Stimulated activated CD4-positive, alpha-beta T cell treated with anti-CD3 and anti-CD28 coated beads, TNF-alpha, amount 100 ng/mL, for 1 hour (primary cell): ENCODE results near the gene NRP2.

Source experiments
- DNase-seq, 3 donors: peaks; one replicate each; pipeline ENCODE4 v3.0.0-alpha.2; 2020; ENCODE audit warnings: low read depth in 3 of 3, low spot score in 1 of 3

The NRP2 gene

DNA sequence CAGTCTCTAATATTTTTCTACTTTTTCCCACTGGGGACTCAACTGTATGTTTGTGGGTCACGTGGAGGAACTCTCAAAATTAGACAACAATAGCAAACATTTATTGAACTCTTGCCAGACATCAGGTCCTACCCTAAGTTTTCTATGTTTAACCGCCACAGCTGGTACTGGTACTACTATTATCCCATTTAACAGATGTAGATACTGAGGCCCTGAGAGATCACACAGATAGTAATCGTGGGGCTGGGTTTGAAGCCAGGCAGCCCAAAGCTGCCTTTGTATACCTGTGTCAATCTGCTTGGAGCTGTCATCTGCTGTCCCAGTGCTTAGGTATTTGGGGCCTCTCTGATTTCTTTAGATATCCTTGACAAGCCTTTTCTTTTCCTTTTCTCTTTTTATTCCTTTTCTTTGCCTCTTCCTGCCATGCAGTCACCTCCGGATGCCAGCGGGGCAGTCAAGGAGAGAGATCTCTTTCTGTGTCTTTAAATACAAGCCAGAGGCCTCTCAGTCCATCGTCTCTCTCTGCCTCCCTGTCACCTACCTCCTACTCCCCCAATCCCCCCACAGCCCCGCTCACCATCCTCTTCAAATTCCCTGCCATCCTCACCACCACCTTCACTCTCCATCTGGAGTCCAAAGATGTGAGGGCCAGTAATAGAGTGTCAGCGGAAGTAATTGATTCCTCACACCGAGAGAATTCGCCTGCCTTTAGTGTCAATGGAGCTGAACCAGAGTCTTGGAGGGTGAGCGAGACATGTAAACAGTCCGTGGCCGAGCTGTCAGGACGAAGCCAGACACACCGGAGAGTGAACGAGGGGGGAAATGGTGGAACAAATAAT lies 23.4 kb downstream of the NRP2 start:
- no peak for DNase-seq

DNA sequence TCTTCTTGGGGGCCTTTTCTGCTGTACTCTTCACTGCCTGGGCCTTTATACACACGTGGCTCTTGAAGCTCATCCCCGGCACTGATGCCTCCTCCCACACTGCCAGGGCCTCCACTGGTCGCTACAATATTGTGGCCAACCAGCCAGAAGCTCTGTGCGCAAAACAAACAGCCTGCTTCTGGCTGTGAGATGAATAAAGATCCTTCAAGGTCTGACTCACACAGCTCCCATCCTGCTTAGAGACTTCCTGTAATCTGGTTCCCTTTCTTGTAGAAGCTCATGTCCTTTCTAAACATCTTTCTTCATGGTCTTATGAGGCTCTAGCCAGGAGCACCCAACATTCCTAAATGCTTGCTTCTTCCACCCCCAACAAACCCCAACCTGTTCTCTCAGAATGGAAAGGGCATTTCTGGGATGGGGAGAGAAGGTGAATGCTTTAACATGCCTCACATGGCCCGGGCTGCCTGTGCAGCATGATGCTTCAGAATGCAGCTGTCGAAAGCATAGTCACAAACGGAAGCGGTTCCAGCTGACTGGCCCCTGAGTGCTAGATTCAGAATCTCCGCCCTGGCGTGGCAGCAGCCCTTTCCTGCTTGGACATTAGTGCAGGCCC lies 24.6 kb downstream of the NRP2 start:
- DNase-seq: no peak

- DNase-seq: no peak
Observed at GRCh38 chr2:205708231-205708631, 25.9 kb downstream of the NRP2 start.

DNA sequence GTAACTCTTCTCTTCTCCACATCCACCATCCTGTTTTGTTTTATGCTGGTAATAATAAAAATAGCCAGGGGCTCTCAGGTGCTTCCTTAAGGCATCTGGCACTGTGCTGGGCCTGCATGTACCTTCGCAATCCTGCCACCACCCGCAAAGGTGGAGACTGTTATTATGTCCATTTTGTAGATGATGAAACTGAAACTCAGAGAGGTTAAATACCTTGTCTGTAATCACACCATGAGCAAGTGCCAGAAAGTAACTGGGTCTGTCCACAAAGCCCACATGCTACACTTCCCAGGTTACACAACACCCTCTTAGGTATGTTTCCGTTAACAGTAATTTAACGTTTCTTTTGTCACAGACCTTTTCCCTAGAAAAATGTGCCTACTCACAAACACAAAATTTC lies 27.0 kb downstream of the NRP2 start:
- DNase-seq: no peak

DNA sequence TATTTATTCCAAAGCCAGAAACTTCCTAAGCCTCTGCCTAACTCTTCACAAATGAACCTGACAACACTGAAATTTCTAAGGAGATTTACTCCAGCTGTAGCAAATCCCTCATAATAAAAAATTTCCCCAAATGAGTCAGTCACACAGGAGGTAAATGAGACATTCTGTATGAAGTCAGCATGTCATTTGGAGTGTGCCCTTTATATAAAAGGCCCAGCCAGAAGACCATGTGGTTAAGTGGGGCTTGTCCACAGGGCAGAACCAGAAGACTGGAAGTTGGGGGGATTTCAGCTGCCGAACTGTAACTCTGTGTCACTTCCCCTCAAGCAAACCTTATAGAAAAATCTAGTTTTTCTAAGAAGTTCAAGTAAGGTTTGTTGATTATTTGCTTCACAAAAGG lies 30.2 kb downstream of the NRP2 start:
- no peak for DNase-seq

DNA sequence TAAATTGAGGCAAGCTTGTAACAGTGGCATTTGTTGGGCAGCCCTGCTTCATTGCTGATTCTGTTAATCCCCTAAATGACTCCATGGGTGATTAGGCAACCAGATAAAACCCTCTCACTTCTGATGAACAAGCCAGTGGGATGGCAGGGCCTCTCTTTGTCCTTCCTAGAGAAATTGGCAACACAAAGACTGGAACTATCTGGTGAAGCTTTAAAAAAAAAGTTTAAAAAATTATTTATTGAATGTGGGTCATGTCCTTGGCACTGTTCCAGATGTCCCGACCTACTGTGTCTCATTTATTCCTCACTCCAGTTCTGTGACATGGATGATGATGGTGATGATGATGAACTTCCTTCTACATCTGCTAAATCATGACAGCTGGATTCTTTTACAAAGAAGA lies 30.8 kb downstream of the NRP2 start:
- no peak for DNase-seq

DNA sequence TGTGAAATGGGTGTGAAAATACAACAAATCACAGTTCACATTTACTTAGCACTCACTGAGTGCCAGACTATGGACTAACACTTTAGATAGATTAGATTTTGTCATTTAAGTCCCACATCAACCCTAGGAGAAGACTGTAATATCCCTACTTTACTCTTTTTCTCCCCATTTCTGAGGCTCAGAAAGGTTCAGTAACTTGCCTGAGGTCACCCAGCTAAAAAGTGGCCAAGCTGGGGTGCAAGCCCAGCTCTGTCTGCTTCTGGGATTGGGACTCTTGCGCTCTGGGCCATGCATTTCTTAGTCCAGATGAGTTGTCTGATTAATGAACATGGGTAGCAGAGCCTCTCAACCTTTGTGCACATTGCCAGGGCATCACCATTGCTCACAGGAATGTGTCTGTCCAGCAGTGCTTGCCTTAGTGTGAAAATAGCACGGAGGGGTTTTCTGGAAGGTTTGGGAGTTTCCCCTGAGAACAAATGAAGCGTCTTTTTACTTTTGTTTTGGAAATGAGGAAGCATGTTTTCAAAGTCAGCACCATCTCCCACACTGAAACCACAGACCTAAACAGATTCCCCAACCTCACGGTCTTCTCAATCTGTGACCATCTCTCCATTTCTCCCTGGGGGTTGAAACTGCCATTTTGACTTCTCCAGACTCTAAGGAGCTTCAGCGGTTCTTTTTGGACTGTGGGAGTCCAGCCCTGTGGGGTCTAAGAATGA lies 31.9 kb downstream of the NRP2 start:
- no peak for DNase-seq

DNA sequence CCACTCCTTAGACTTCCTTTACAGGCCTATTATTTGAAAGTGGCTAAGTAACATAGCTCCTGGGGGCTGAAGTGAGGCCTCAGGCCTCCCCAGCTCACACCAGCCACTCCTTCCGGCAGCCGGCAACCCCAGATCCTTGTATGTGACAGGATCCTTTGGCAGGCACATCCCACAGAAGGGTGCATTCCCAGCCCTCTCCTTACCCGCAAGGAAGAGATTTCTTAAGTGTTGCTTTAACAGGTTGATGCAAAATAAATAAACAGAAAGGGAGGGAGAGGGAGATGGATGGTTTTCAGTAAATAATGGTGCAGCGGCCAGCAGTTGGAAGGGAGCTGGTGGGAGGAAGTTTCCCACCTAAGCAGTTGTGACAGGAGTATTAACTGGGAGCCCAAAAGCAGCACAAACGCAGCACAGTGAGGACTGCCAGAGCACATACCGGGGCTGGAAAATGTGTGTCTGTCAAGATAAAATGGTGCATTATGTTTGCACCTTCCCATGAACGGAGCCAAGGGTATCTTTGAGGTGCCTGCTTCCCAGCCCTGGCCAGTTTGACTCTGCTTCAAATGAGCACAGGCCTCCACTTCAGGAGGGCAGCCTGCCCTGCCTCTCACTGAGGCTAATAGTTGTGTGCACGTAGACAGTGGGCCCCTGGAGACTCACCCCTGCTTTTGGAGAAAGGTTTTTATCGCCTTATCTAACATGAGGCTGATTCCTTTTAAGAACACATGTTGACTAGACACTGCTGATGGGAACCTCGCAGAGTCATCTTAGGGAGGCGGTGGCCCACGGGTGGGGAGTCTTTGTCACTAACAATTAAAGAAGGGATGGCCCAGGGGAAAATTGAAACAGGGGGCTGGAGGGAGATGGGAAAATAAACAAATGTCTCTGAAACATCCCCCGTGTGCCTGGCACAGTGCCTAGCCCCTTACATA lies 32.8 kb downstream of the NRP2 start:
- DNase-seq: no peak

DNA sequence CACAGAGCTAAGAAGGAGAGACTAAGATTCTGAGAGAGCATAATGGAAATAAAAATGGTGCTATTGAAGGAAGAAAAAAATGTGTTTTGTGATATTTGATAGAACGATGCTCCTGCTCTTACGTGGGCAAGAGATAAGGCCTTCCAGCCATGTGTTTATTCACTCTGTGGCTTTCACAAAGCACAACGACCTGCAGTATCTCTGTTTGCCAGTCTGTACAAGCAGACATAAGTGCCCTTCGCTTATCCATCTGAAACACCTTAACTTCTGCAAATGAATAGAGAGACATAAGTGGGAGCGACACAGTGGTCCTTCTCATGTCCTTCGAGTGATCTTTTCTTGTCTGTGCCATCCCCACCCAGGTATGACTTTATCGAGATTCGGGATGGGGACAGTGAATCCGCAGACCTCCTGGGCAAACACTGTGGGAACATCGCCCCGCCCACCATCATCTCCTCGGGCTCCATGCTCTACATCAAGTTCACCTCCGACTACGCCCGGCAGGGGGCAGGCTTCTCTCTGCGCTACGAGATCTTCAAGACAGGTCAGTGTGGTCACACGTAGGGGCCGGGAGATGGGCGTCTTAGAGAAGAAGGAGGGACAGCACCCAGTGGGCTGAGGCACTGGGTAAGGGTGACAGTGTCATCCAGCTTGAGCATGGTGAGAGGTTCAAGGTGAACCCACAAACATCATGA lies 33.7 kb downstream of the NRP2 start:
- no peak for DNase-seq

- no peak for DNase-seq
Observed at GRCh38 chr2:205717175-205717846, 35.0 kb downstream of the NRP2 start.

DNA sequence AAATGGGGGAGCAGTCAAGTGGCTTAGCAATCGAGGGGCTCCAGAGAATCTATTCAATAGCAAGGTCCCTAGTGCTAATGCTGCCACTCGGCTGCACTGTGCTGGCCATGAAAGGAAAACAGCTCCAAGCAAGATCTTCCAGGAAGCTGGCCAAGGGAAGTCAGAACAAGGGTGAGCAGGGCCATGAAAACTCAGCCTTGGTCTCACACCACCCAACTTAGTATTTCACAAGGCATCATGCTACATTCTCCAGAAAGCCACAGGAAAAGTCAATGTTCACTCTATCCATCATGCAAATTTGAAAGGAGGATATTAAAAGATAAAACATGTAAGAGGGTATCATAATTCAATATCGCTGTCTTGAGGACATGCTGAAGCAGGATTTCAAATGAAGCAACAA lies 35.7 kb downstream of the NRP2 start:
- DNase-seq: no peak

- no peak for DNase-seq
Observed at GRCh38 chr2:205719847-205720246, 37.5 kb downstream of the NRP2 start.

- DNase-seq: no peak
Observed at GRCh38 chr2:205720451-205720902, 38.2 kb downstream of the NRP2 start.

GRCh38 chr2:205721057-205721449 lies 38.8 kb downstream of the NRP2 start:
- DNase-seq: no peak

- no peak for DNase-seq
Observed at GRCh38 chr2:205722283-205722918, 40.1 kb downstream of the NRP2 start.

DNA sequence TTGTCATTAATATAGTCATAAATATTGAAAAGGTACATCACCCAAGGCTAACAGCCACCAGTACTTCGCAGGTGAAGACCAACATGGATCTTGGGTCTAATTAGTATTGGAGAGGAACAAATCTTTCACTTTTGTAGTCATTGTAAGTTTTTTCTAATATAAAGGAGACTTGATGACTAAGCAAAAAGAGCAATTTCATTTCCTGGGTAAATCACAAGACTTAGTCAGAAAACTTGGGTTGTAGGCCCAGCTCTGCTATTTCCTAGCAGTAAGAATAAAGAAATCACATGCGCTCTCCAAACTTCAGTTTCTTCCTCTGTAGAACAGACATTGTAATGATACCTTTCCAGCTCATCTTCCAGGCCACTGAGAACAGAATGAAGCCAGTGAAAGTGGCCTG lies 40.9 kb downstream of the NRP2 start:
- no peak for DNase-seq

DNA sequence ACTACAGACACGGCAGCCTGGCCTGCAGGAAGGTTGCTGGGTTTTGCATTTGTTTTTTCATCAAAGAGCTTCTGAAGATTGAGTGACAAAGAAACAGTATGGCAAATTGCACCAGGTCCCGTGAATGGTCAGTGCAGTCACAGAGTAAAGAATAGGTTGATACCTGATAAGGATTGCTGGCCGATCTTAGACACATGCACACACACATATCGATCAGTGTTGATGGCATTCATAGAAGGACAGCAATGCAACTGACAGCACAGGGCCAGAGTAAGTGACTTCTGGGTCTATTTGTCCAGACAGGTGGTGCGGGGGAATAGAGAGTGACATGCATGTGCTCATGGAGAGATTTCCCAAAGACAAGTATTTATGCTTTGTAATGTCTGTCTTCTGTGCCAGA lies 42.8 kb downstream of the NRP2 start:
- DNase-seq: no peak

DNA sequence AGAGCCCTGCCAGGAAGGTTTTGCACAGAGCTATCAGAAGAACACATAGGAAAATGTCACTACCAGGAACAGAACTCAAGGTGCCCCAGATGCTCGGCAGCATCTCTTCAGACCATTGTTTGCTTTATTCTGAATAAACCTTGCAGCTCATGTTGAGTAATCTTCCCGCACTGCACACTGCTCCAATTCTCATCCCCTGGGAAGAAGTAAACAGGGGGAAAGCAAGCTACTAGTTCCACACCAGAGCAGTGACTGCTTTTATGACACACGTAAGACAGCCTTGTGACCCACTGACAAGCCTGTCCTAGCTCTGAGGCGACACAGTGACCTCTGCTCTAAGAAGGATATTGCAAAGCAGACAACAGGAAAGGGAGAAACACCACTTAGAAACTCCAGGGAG lies 44.2 kb downstream of the NRP2 start:
- DNase-seq: no peak

DNA sequence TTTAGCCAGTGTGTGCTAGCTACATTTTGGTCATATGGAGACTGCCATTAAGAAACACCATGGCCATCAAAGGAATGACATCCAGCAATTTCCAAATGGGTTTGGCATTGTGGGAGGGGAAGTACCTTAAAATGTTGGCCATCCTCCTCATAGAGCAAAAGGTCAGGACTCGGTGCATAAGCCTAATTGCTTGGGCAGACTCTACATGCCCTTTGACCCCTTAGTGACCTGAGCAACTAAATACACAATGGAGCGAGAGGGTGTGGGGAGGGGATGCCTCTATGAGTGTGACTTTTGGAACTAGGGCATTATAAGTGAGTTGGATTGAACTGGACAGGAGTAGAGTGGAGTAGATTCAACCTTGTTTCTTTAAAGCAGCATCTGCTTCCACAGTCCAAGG lies 44.9 kb downstream of the NRP2 start:
- no peak for DNase-seq
